Measurements from ENCODE around the gene DDX47.
A peak's percentile ranks its signal among the peaks of the same experiment; 100 is the strongest.
"Not testable (repeated sequence)": the region's sequence is repeated elsewhere in the genome, so short reads cannot be mapped to it uniquely, and the experiment has no call there.

DDX47 gene

GRCh38 chr12:12796928-12797793 lies 16.0 kb upstream of the DDX47 start:
- TF ChIP-seq CTCF (IDR thresholded peaks at IDR 0.05; ENCODE audit: control insufficient read depth, extremely low read depth, insufficient read depth), result no peak
- DNase-seq (ENCODE audit: low read depth), result no peak
- no peak overlapping the region for H3K4me3 ChIP-seq (ENCODE audit: low read depth, low read length)

- H3K4me3 ChIP-seq (ENCODE audit: low read depth, low read length), result no peak overlapping the region
- DNase-seq (ENCODE audit: low read depth), result no peak
- no peak for TF ChIP-seq CTCF (IDR thresholded peaks at IDR 0.05; ENCODE audit: control insufficient read depth, extremely low read depth, insufficient read depth)
Measured at GRCh38 chr12:12797794-12798152, 15.4 kb upstream of the DDX47 start.

GRCh38 chr12:12798480-12798879 lies 14.7 kb upstream of the DDX47 start:
- no peak for TF ChIP-seq CTCF (IDR thresholded peaks at IDR 0.05; ENCODE audit: control insufficient read depth, extremely low read depth, insufficient read depth)
- no peak overlapping the region for H3K4me3 ChIP-seq (ENCODE audit: low read depth, low read length)
- no peak for DNase-seq (ENCODE audit: low read depth)

GRCh38 chr12:12799163-12799920 lies 13.8 kb upstream of the DDX47 start:
- TF ChIP-seq CTCF (IDR thresholded peaks at IDR 0.05; ENCODE audit: control insufficient read depth, extremely low read depth, insufficient read depth), result no peak
- no peak for DNase-seq (ENCODE audit: low read depth)
- H3K4me3 ChIP-seq (ENCODE audit: low read depth, low read length), result no peak overlapping the region

- TF ChIP-seq CTCF (IDR thresholded peaks at IDR 0.05; ENCODE audit: control insufficient read depth, extremely low read depth, insufficient read depth), result no peak
- DNase-seq (ENCODE audit: low read depth), result no peak
Measured at GRCh38 chr12:12800406-12801180, 12.6 kb upstream of the DDX47 start.

GRCh38 chr12:12801656-12802055 lies 11.5 kb upstream of the DDX47 start:
- H3K4me3 ChIP-seq (ENCODE audit: low read depth, low read length), result not testable (repeated sequence)

More at GRCh38 chr12:12800406-12801180, 12.6 kb upstream of the DDX47 start:
- no peak overlapping the region for H3K4me3 ChIP-seq (ENCODE audit: low read depth, low read length)

GRCh38 chr12:12803186-12803585 lies 10.0 kb upstream of the DDX47 start:
- DNase-seq (ENCODE audit: low read depth), result peak; percentile 92
- no peak overlapping the region for H3K4me3 ChIP-seq (ENCODE audit: low read depth, low read length)
- TF ChIP-seq CTCF (IDR thresholded peaks at IDR 0.05; ENCODE audit: control insufficient read depth, extremely low read depth, insufficient read depth), result no peak

More at GRCh38 chr12:12801656-12802055, 11.5 kb upstream of the DDX47 start:
- DNase-seq (ENCODE audit: low read depth), result not testable (repeated sequence)
